ENCODE data around the gene APPL1. TPM values are rescaled to one million over a fixed set of nuclear protein-coding genes. Genes with fewer than 3 reads are reported as not detected.

Gene APPL1
- total and polyA plus RNA-seq, 2 of the 13 experiments (the other 11 are each of a cell fraction or from before 2014, with no cell fraction given) = 14.3 to 29.0 TPM

DNA sequence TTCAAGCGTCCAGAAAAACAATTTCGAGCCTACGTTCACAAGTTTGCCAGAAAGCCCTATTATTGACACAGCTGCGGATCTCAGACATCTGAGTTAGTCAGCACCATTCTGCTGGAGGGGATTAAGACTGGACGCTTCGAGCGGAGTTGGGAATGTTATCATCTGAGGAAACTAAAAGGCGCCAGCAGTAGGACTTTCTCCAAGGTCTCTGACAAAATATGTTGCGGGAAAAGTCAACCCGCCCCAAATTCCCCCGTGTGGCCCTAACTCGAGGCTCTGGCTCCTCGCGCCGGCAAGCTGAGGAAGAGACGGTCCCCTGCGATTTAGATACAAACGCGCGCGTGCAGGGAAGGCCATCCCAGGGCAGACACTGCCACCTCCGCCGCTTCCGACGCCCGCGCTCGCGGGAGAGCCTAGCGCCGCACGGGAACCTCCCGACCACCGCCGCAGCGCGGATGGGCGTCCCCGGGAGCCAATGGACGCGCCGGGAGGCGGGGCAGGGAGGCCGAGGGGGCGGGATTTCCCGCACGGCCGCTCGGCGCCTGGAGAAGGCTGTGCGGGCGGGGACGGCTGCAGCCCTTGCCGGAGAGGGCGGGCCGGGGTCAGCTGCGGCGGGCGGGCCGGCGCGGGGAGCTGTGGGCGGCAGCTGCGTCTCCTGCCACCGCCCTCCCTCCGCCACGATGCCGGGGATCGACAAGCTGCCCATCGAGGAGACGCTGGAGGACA, at the start of gene APPL1 (continued):
- TF ChIP-seq, protein P1, sequence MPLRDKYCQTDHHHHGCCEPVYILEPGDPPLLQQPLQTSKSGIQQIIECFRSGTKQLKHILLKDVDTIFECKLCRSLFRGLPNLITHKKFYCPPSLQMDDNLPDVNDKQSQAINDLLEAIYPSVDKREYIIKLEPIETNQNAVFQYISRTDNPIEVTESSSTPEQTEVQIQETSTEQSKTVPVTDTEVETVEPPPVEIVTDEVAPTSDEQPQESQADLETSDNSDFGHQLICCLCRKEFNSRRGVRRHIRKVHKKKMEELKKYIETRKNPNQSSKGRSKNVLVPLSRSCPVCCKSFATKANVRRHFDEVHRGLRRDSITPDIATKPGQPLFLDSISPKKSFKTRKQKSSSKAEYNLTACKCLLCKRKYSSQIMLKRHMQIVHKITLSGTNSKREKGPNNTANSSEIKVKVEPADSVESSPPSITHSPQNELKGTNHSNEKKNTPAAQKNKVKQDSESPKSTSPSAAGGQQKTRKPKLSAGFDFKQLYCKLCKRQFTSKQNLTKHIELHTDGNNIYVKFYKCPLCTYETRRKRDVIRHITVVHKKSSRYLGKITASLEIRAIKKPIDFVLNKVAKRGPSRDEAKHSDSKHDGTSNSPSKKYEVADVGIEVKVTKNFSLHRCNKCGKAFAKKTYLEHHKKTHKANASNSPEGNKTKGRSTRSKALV (CRISPR knock-in tag; IDR thresholded peaks at IDR 0.05) = 0 out of 2 replicates have a peak, but pooled peaks have one; percentile 56
- TF ChIP-seq ZNF496 (CRISPR knock-in tag; IDR thresholded peaks at IDR 0.05; ENCODE audit: insufficient replicate concordance) = no peak
- no peak for TF ChIP-seq CC2D1A (CRISPR knock-in tag; IDR thresholded peaks at IDR 0.05)
- no peak for TF ChIP-seq SSRP1 (CRISPR knock-in tag; IDR thresholded peaks at IDR 0.05)
- TF ChIP-seq, protein P2, sequence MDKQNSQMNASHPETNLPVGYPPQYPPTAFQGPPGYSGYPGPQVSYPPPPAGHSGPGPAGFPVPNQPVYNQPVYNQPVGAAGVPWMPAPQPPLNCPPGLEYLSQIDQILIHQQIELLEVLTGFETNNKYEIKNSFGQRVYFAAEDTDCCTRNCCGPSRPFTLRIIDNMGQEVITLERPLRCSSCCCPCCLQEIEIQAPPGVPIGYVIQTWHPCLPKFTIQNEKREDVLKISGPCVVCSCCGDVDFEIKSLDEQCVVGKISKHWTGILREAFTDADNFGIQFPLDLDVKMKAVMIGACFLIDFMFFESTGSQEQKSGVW (CRISPR knock-in tag; IDR thresholded peaks at IDR 0.05; ENCODE audit: borderline replicate concordance) = no peak
- peak; percentile 73 for TF ChIP-seq ZNF607 (CRISPR knock-in tag; IDR thresholded peaks at IDR 0.05; ENCODE audit: borderline replicate concordance)
- no peak; the same call in 1 of the 2 replicates for TF ChIP-seq ZNF160 (CRISPR knock-in tag; IDR thresholded peaks at IDR 0.05)
- TF ChIP-seq ARNT2 (CRISPR knock-in tag; IDR thresholded peaks at IDR 0.05; ENCODE audit: low read depth) = peak; percentile 90
- TF ChIP-seq, protein P3, sequence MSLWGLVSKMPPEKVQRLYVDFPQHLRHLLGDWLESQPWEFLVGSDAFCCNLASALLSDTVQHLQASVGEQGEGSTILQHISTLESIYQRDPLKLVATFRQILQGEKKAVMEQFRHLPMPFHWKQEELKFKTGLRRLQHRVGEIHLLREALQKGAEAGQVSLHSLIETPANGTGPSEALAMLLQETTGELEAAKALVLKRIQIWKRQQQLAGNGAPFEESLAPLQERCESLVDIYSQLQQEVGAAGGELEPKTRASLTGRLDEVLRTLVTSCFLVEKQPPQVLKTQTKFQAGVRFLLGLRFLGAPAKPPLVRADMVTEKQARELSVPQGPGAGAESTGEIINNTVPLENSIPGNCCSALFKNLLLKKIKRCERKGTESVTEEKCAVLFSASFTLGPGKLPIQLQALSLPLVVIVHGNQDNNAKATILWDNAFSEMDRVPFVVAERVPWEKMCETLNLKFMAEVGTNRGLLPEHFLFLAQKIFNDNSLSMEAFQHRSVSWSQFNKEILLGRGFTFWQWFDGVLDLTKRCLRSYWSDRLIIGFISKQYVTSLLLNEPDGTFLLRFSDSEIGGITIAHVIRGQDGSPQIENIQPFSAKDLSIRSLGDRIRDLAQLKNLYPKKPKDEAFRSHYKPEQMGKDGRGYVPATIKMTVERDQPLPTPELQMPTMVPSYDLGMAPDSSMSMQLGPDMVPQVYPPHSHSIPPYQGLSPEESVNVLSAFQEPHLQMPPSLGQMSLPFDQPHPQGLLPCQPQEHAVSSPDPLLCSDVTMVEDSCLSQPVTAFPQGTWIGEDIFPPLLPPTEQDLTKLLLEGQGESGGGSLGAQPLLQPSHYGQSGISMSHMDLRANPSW (CRISPR knock-in tag; IDR thresholded peaks at IDR 0.05; ENCODE audit: borderline replicate concordance) = 0 out of 2 replicates have a peak, but pooled peaks have one; percentile 84
- TF ChIP-seq, protein P4, sequence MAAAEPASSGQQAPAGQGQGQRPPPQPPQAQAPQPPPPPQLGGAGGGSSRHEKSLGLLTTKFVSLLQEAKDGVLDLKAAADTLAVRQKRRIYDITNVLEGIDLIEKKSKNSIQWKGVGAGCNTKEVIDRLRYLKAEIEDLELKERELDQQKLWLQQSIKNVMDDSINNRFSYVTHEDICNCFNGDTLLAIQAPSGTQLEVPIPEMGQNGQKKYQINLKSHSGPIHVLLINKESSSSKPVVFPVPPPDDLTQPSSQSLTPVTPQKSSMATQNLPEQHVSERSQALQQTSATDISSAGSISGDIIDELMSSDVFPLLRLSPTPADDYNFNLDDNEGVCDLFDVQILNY (CRISPR knock-in tag; conservative IDR thresholded peaks at IDR 0.05) = peak; percentile 72
- TF ChIP-seq ZNF333 (CRISPR knock-in tag; IDR thresholded peaks at IDR 0.05; ENCODE audit: borderline replicate concordance) = no peak
- no peak for TF ChIP-seq ATM (IDR thresholded peaks at IDR 0.05; ENCODE audit: borderline replicate concordance)
- peak; percentile 70; the same call in 1 of the 2 replicates for TF ChIP-seq ZNF747 (CRISPR knock-in tag; IDR thresholded peaks at IDR 0.05; ENCODE audit: borderline replicate concordance)
- TF ChIP-seq SIX1 (CRISPR knock-in tag; IDR thresholded peaks at IDR 0.05; ENCODE audit: borderline replicate concordance) = no peak

All from HepG2 (cell line).